HepG2 (cell line): ENCODE measurements around the gene RAB40A. TPM values are rescaled to one million over a fixed set of nuclear protein-coding genes. Genes with fewer than 3 reads are reported as not detected.

Source experiments
- ATAC-seq: fragments of 200-7000 bp; cut with Tn5 transposase; 3 replicates; pipeline ENCODE4 v1.9.1; 2020; ENCODE audit warnings: mild to moderate bottlenecking, moderate library complexity
- BruUV-seq: library from RNA; stranded (reverse); fragments of 400-500 nt; replicated peaks from 2 replicates; lab custom pipeline; 2021; lab: Mats Ljungman, UMichigan
- CTCF ChIA-PET: fragments of 300-600 bp; formaldehyde crosslinking; extraction: SDS; loops from one replicate; lab custom pipeline; 2021; ENCODE audit warnings: low total read pairs, inconsistent platforms, low intra/inter-chr PET ratio; lab: Yijun Ruan, JAX
- POLR2A ChIA-PET: fragments of 350-600 bp; sonication (Branson Sonifier 250); formaldehyde crosslinking; loops from one replicate; lab custom pipeline; 2020; ENCODE audit warnings: antibody characterized with exemption, inconsistent platforms; lab: Yijun Ruan, JAX
- DNase-seq: peaks from one replicate; pipeline ENCODE4 v3.0.0-alpha.2; 2015; ENCODE audit warnings: low spot score
- FAIRE-seq: peaks from 3 replicates; lab custom pipeline; 2011; peaks lifted over from hg19 to GRCh38; lab: Jason Lieb, UNC
- H2AFZ ChIP-seq: one replicate; pipeline ENCODE4 v1.6.1; 2011; ENCODE audit warnings: low read length, inconsistent platforms
- H3K27ac ChIP-seq: fragments of 300-600 bp; 3 replicates; pipeline ENCODE4 v1.8.0; 2011; ENCODE audit warnings: mixed run types, mild to moderate bottlenecking, mixed read lengths, low read length, inconsistent platforms; ENCODE audit not compliant: insufficient read depth; ENCODE audit errors: extremely low read length
- H3K27me3 ChIP-seq, 2 experiments: fragments of 200-600 bp in 1 of 2; 2 replicates in 1 of 2; 3 replicates in 1 of 2; pipeline versions ENCODE4 v1.6.0 to v1.8.0; 2011; ENCODE audit warnings: low read length in 2 of 2, mild to moderate bottlenecking in 2 of 2, moderate library complexity in 2 of 2, inconsistent platforms in 1 of 2; ENCODE audit not compliant: insufficient read depth in 2 of 2, control insufficient read depth in 1 of 2
- H3K36me3 ChIP-seq, 2 experiments: fragments of 200-600 bp in 1 of 2; replicated peaks in 1 of 2; 2 replicates in 1 of 2; 3 replicates in 1 of 2; pipeline versions ENCODE4 v1.5.1 to v1.8.0; 2011; ENCODE audit warnings: low read length in 2 of 2, inconsistent platforms in 1 of 2; ENCODE audit not compliant: insufficient read depth in 2 of 2, control insufficient read depth in 1 of 2
- H3K4me1 ChIP-seq: 2 replicates; pipeline ENCODE4 v1.5.1; 2012; ENCODE audit warnings: low read length, inconsistent platforms; ENCODE audit not compliant: insufficient read depth
- H3K4me2 ChIP-seq: 2 replicates; pipeline ENCODE4 v1.6.0; 2011; ENCODE audit warnings: low read depth, low read length, inconsistent platforms
- H3K4me3 ChIP-seq, 3 experiments: fragments of 200-600 bp in 1 of 3; sonication (generic), shearing (Covaris generic) in 1 of 3; replicated peaks in 1 of 3; 2 replicates each; pipeline ENCODE4 v1.5.1; 2011 to 2016; ENCODE audit warnings: low read length in 3 of 3, inconsistent platforms in 2 of 3, low read depth in 2 of 3, mild to moderate bottlenecking in 2 of 3, control low read depth in 1 of 3, mixed read lengths in 1 of 3; ENCODE audit not compliant: insufficient read depth in 1 of 3
- H3K79me2 ChIP-seq: one replicate; pipeline ENCODE4 v1.6.1; 2011; ENCODE audit warnings: low read length, inconsistent platforms; ENCODE audit not compliant: insufficient read depth
- H3K9ac ChIP-seq: 2 replicates; pipeline ENCODE4 v1.6.0; 2011; ENCODE audit warnings: mild to moderate bottlenecking, low read depth, low read length, inconsistent platforms; ENCODE audit not compliant: insufficient read depth
- H3K9me3 ChIP-seq: 2 replicates; pipeline ENCODE4 v1.5.1; 2012; ENCODE audit warnings: mild to moderate bottlenecking, low read length
- H4K20me1 ChIP-seq: 2 replicates; pipeline ENCODE4 v1.6.0; 2011; ENCODE audit warnings: inconsistent platforms, mild to moderate bottlenecking, low read length, moderate library complexity; ENCODE audit not compliant: insufficient read depth
- ARID2 ChIP-seq: sonication (generic); formaldehyde crosslinking; IDR thresholded peaks from 2 replicates; pipeline ENCODE4 v1.8.1; 2022; ENCODE audit warnings: mild to moderate bottlenecking, missing genetic modification reagents, borderline replicate concordance
- CAMTA2 ChIP-seq: sonication (generic); formaldehyde crosslinking; IDR thresholded peaks from 2 replicates; pipeline ENCODE4 v1.4.0; 2020; ENCODE audit warnings: mild to moderate bottlenecking, missing genetic modification reagents, borderline replicate concordance
- CENPT ChIP-seq: sonication (generic); formaldehyde crosslinking; IDR thresholded peaks from 2 replicates; pipeline ENCODE4 v1.8.0; 2022; ENCODE audit warnings: low read depth, mild to moderate bottlenecking, moderate library complexity, missing genetic modification reagents
- HNRNPLL ChIP-seq: fragments of 200-400 bp; formaldehyde crosslinking; IDR thresholded peaks from 2 replicates; pipeline ENCODE4 v1.6.1; 2017; ENCODE audit warnings: mild to moderate bottlenecking, low read depth, low read length; ENCODE audit not compliant: poor library complexity, severe bottlenecking
- TAF15 ChIP-seq: fragments of 200-400 bp; formaldehyde crosslinking; IDR thresholded peaks from one replicate; pipeline ENCODE4 v1.6.1; 2018; ENCODE audit warnings: mild to moderate bottlenecking, low read depth, low read length; ENCODE audit not compliant: poor library complexity, severe bottlenecking
- ZIK1 ChIP-seq: sonication (generic); formaldehyde crosslinking; IDR thresholded peaks from 2 replicates; pipeline ENCODE4 v1.5.0; 2020; ENCODE audit warnings: mild to moderate bottlenecking, low read depth, missing genetic modification reagents, borderline replicate concordance
- ZNF432 ChIP-seq: sonication (generic); formaldehyde crosslinking; IDR thresholded peaks from 2 replicates; pipeline ENCODE4 v1.5.0; 2020; ENCODE audit warnings: missing genetic modification reagents, mild to moderate bottlenecking, borderline replicate concordance
- WGBS: methylation state at CpG from one replicate; pipeline ENCODE4 v1.1.6; 2017; ENCODE audit warnings: low lambda C conversion rate; 5-methylcytosine and 5-hydroxymethylcytosine counted together
- in situ Hi-C: cut with HindIII; loops from 2 replicates; pipeline ENCODE4 v1.10.0; 2017; ENCODE audit warnings: low pct_unique_long_range_greater_than_20kb; ENCODE audit not compliant: extremely low pct_ligation_motif_present
- intact Hi-C: fragments of 100-400 bp; cut with micrococcal nuclease; formaldehyde crosslinking; loops from one replicate; pipeline ENCODE4 v1.10.0; 2022; ENCODE audit not compliant: unreplicated experiment
- polyA plus RNA-seq, 8 experiments: library from polyadenylated mRNA; depleted of rRNA in 3 of 8; stranded (reverse) in 7 of 8; unstranded in 1 of 8; fragments of >200 nt; fragmentation: Illumina TruSeq in 4 of 8; extraction: Trizol in 4 of 8; gene quantifications; 2 replicates each; pipeline versions ENCODE4 v1.2.1 to v1.2.3, GENCODE V29; 2011 to 2016; ENCODE audit warnings: low read depth in 4 of 8, missing spikeins in 1 of 8, mixed read lengths in 1 of 8; ENCODE audit not compliant: insufficient read depth in 1 of 8
- total RNA-seq, 5 experiments: library from RNA; depleted of rRNA; stranded (reverse); fragments of >200 nt; fragmentation: Illumina TruSeq; extraction: Trizol; gene quantifications; 2 replicates each; pipeline ENCODE4 v1.2.3, GENCODE V29; 2016; ENCODE audit warnings: low read depth in 1 of 5
- TF ChIP-seq, protein P1 (sequence below): sonication (generic); formaldehyde crosslinking; IDR thresholded peaks from 2 replicates; pipeline ENCODE4 v1.8.0; 2022; ENCODE audit warnings: missing genetic modification reagents, low read depth, mild to moderate bottlenecking, borderline replicate concordance
- TF ChIP-seq, protein P2 (sequence below): sonication (generic); formaldehyde crosslinking; IDR thresholded peaks from 2 replicates; pipeline ENCODE4 v1.5.0; 2020; ENCODE audit warnings: missing genetic modification reagents

RAB40A gene
- total and polyA plus RNA-seq, 2 of the 13 experiments (the other 11 are each of a cell fraction or from before 2014, with no cell fraction given): 0.11 TPM; not detected in 1

DNA sequence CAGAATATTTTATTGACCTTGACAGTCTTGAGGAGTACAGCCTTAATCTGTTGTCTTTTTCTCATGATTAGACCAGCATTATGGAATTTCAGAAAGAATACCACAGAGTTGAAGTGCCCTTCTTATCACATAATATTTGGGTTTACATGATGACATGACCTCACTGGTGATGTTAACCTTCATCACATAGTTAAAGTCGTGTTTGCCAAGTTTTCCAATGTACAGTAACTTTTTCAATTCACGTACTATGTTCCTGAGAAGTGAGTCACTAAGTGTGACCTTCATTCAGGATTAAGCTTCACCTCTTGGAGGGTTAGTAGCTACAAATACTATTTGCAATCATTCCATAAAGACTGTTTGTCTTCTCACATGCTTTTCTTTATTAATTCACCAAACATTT lies 52.1 kb downstream of the RAB40A start:
- intact Hi-C loops: no loop called here
- Histone ChIP-seq H3K9ac (no peak overlapping the region), H3K79me2 (no peaks in the 10 kb centered on the region), H3K4me3 (no peak overlapping the region)
- ATAC-seq: no peak
- in situ Hi-C loops: loop anchor here (10.0 to 25.0 kb wide), 2 partner anchors 122 to 255 kb away; partner anchors contain the start of gene BEX4
- TF ChIP-seq TAF15 (no peak), ZIK1 (no peak), ZNF432 (CRISPR knock-in tag) (no peak), CENPT (CRISPR knock-in tag) (no peak), HNRNPLL (no peak), CAMTA2 (CRISPR knock-in tag) (no peak), ARID2 (CRISPR knock-in tag) (no peak)
- TF ChIP-seq, protein P1, sequence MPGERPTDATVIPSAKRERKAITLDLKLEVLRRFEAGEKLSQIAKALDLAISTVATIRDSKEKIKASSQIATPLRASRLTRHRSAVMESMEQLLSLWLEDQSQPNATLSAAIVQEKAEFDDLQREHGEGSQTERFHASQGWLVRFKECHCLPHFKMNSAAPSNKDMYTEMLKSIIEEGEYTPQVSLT (CRISPR knock-in tag): no peak
- TF ChIP-seq, protein P2, sequence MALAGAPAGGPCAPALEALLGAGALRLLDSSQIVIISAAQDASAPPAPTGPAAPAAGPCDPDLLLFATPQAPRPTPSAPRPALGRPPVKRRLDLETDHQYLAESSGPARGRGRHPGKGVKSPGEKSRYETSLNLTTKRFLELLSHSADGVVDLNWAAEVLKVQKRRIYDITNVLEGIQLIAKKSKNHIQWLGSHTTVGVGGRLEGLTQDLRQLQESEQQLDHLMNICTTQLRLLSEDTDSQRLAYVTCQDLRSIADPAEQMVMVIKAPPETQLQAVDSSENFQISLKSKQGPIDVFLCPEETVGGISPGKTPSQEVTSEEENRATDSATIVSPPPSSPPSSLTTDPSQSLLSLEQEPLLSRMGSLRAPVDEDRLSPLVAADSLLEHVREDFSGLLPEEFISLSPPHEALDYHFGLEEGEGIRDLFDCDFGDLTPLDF (CRISPR knock-in tag): no peak
- TF ChIP-seq, all 625 proteins: peak for 0
- no peaks in the 10 kb centered on the region for H3K36me3 ChIP-seq
- no peaks in the 10 kb centered on the region for H3K9me3 ChIP-seq
- ChIA-PET CTCF (no interaction called here), POLR2A (no interaction called here)
- no peak overlapping the region for H3K4me2 ChIP-seq
- H2AFZ ChIP-seq: no peak overlapping the region
- no peaks in the 10 kb centered on the region; the same call in 1 of the 2 replicates for H3K4me1 ChIP-seq
- H3K27me3 ChIP-seq: no peaks in the 10 kb centered on the region
- WGBS: 41% methylated on average over 2 of the region's 2 CpGs
- no peaks in the 10 kb centered on the region for H4K20me1 ChIP-seq
- no peak overlapping the region for H3K27ac ChIP-seq
- DNase-seq (no peak), FAIRE-seq (no peak)
- BruUV-seq: no TSS peak
